Small intestine (tissue), 7 donors: Measurements from ENCODE around the gene EXOC4. TPM values are rescaled to one million over a fixed set of nuclear protein-coding genes. Genes with fewer than 3 reads are reported as not detected.

Experiments used
- DNase-seq, 2 donors: peaks; one replicate each; pipeline versions ENCODE4 v3.0.0 to v3.0.0-alpha.2; 2013
- FAIRE-seq: peaks from 2 replicates; lab custom pipeline; 2012; peaks lifted over from hg19 to GRCh38; lab: Jason Lieb, UNC
- H3K27ac ChIP-seq, 3 donors: one replicate each; pipeline ENCODE4 v1.5.1; 2013; ENCODE audit warnings: low read length in 2 of 3, mild to moderate bottlenecking in 2 of 3, control low read depth in 1 of 3, inconsistent platforms in 1 of 3, low read depth in 1 of 3, moderate library complexity in 1 of 3
- H3K27me3 ChIP-seq, 3 donors: one replicate each; pipeline ENCODE4 v1.6.1; 2013; ENCODE audit warnings: low read length in 3 of 3, inconsistent platforms in 1 of 3; ENCODE audit not compliant: control insufficient read depth in 3 of 3, insufficient read depth in 3 of 3
- H3K36me3 ChIP-seq, 3 donors: one replicate each; pipeline ENCODE4 v1.6.1; 2013; ENCODE audit warnings: low read length in 3 of 3, inconsistent platforms in 1 of 3, low read depth in 1 of 3, mild to moderate bottlenecking in 1 of 3, moderate library complexity in 1 of 3; ENCODE audit not compliant: control insufficient read depth in 3 of 3, insufficient read depth in 2 of 3
- H3K4me1 ChIP-seq, 3 donors: one replicate each; pipeline ENCODE4 v1.6.1; 2013; ENCODE audit warnings: low read length in 2 of 3, inconsistent platforms in 1 of 3, low read depth in 1 of 3, mild to moderate bottlenecking in 1 of 3, moderate library complexity in 1 of 3; ENCODE audit not compliant: control insufficient read depth in 3 of 3, insufficient read depth in 2 of 3
- H3K4me3 ChIP-seq, 3 donors: one replicate each; pipeline ENCODE4 v1.5.1; 2013; ENCODE audit warnings: low read length in 3 of 3, control low read depth in 1 of 3, inconsistent platforms in 1 of 3, low read depth in 1 of 3, mild to moderate bottlenecking in 1 of 3, moderate library complexity in 1 of 3
- H3K9me3 ChIP-seq, 2 donors: one replicate each; pipeline ENCODE4 v1.6.1; 2013; ENCODE audit warnings: low read depth in 1 of 2, low read length in 1 of 2; ENCODE audit not compliant: control insufficient read depth in 2 of 2, insufficient read depth in 1 of 2
- WGBS, 3 donors: extraction: QIAGEN DNeasy Blood & Tissue Kit; methylation state at CpG; one replicate each; pipeline ENCODE4 v1.1.7; 2013; 5-methylcytosine and 5-hydroxymethylcytosine counted together
- polyA plus RNA-seq, 4 donors: library from polyadenylated mRNA; stranded (reverse) in 3 of 4; unstranded in 1 of 4; fragments of 200-250 nt in 3 of 4; fragments of 120-200 nt in 1 of 4; gene quantifications; one replicate each; pipeline versions ENCODE4 v1.2.1 to v1.2.3, GENCODE V29; 2013
- donor health status: healthy with polysubstance abuse.
- donor health status: control.
- donor health status: control.
- donor health status: Bipolar disorder and iron deficiency.
- donor health status: healthy.

EXOC4 gene
- polyA plus RNA-seq, 4 donors, result 10.5 to 46.8 (median 18.8) TPM

DNA sequence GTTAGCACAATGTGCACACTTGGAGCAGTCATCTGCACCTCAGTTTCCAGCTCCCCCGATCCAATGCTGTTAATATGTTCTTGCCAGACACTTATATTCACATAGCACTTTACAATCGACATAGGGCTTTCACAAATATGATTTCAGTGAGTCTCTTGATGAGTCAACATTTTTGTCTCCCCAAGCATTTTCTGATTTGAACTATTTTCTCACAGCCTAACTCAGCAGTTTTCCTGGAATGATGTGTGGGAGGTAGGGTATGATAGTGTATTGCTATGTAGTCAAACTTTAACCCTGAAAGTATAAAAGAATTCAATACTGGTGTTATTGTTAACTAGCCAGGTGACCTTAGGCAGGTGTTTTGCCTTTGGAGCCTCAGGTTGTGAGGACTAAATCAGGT is 791.8 kb downstream of the EXOC4 start:
- H3K27ac ChIP-seq, result no peak overlapping the region
- WGBS, 3 donors, result 84 to 87% (median 85%) methylated on average over 2 of the region's 2 CpGs
- DNase-seq (peak in 1 of 2 donors; percentile 30), FAIRE-seq (no peak)
- H3K27me3 ChIP-seq, result no peaks in the 10 kb centered on the region
- H3K4me1 ChIP-seq, result no peaks in the 10 kb centered on the region
- no peaks in the 10 kb centered on the region for H3K36me3 ChIP-seq
- H3K9me3 ChIP-seq, result peaks cover 0 to 10% of the 10 kb centered on the region in 2 donors
- no peak overlapping the region for H3K4me3 ChIP-seq

GRCh38 chr7:134045716-134046115 is 792.8 kb downstream of the EXOC4 start:
- H3K4me1 ChIP-seq, result no peaks in the 10 kb centered on the region
- FAIRE-seq (no peak), DNase-seq (no peak)
- H3K27ac ChIP-seq, result no peak overlapping the region
- H3K27me3 ChIP-seq, result no peaks in the 10 kb centered on the region
- WGBS, 3 donors, result 77 to 86% (median 82%) methylated on average over 4 of the region's 4 CpGs
- peaks cover 0 to 10% of the 10 kb centered on the region in 2 donors for H3K9me3 ChIP-seq
- no peaks in the 10 kb centered on the region for H3K36me3 ChIP-seq
- H3K4me3 ChIP-seq, result no peak overlapping the region

DNA sequence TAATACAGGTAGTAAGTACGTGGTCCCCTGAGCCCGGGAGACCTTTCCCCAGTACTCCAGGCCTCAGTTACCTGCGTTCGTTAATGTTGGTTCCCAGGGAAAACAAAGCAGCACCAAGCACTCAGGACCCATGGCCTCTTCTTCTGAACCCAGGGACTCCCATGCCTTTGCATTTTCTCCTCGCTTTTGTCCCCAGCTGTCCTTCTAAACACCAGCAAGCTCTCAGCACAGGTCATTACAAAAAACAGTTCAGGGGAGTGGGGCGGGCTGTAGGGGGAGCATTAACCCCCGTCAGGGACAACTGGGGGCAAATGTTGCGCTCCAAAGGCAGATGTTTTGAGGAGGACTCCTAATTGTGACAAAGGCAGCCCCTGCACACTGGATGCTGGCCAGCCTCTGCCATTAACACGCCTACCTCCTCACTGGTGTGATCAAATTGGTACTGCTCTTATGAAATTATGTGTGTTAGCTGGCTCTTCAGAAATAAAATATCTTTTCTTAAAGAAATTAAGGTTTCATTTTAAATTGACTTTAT is 793.8 kb downstream of the EXOC4 start:
- no peak overlapping the region for H3K27ac ChIP-seq
- no peak for DNase-seq
- H3K4me1 ChIP-seq, result no peaks in the 10 kb centered on the region
- WGBS, 3 donors, result 88 to 96% (median 94%) methylated on average over 9 of the region's 9 CpGs
- H3K36me3 ChIP-seq, result no peaks in the 10 kb centered on the region
- no peak overlapping the region for H3K4me3 ChIP-seq
- no peaks in the 10 kb centered on the region for H3K27me3 ChIP-seq
- no peak for FAIRE-seq
- peaks cover 0 to 10% of the 10 kb centered on the region in 2 donors for H3K9me3 ChIP-seq

DNA sequence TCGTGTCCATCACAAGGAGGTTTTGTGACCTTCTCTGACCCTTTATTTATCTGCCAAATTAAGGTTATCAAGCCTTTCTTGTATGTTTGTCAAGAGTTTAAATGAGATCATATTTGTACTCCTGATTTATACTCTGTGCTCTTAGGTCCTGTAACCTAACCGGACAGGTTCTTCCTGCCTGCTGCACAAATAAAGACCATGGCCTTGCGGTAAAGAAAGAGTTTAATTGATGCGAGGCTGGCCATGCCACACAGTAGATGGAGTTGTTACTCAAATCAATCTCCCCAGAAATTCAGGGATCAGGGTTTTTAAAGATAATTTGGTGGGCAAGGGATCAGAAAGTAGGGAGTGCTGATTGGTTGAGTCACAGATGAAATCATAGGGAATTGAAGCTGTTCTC is 794.8 kb downstream of the EXOC4 start:
- Histone ChIP-seq H3K4me3 (no peak overlapping the region), H3K27ac (no peak overlapping the region), H3K4me1 (no peaks in the 10 kb centered on the region), H3K27me3 (no peaks in the 10 kb centered on the region), H3K9me3 (peaks cover 0 to 10% of the 10 kb centered on the region in 2 donors), H3K36me3 (no peaks in the 10 kb centered on the region)
- FAIRE-seq (no peak), DNase-seq (no peak)
- WGBS, 3 donors, result 94 to 95% (median 94%) methylated on average over 4 of the region's 4 CpGs

DNA sequence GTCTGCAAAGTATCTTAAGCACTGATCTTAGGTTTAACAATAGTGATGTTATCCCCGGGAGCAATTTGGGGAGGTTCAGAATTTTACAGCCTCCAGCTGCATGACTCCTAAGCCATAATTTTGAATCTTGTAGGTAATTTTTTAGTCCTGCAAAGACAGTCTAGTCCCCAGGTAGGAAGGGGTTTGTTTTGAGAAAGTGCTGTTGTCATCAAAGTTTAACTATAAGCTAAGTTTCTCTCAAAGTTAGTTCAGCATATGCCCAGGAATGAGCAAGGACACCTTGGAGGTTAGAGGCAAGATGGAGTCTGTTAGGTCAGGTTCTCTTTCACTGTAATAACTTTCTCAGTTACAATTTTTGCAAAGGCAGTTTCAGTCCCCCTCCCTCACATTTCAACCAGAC is 795.3 kb downstream of the EXOC4 start:
- Histone ChIP-seq H3K9me3 (peaks cover 0 to 10% of the 10 kb centered on the region in 2 donors), H3K36me3 (no peaks in the 10 kb centered on the region), H3K4me3 (no peak overlapping the region), H3K4me1 (no peaks in the 10 kb centered on the region), H3K27me3 (no peaks in the 10 kb centered on the region), H3K27ac (no peak overlapping the region)
- FAIRE-seq (no peak), DNase-seq (no peak)
- WGBS, 3 donors, result 83 to 100% (median 92%) methylated on average over 1 of the region's 1 CpG

- no peak for DNase-seq
- Histone ChIP-seq H3K4me1 (no peaks in the 10 kb centered on the region), H3K27ac (no peak overlapping the region), H3K9me3 (peaks cover 0 to 10% of the 10 kb centered on the region in 2 donors), H3K4me3 (no peak overlapping the region), H3K27me3 (no peaks in the 10 kb centered on the region), H3K36me3 (no peaks in the 10 kb centered on the region)
- FAIRE-seq, result no peak
- WGBS, 3 donors, result 82 to 84% (median 84%) methylated on average over 2 of the region's 2 CpGs
Observed at GRCh38 chr7:134051020-134051419, 798.1 kb downstream of the EXOC4 start.

GRCh38 chr7:134056816-134057215 is 803.9 kb downstream of the EXOC4 start:
- FAIRE-seq (no peak), DNase-seq (no peak)
- H3K9me3 ChIP-seq, result no peaks in the 10 kb centered on the region
- no peaks in the 10 kb centered on the region for H3K27me3 ChIP-seq
- 90 to 95% (median 93%) methylated on average over 8 of the region's 8 CpGs for WGBS, 3 donors
- no peak overlapping the region for H3K27ac ChIP-seq
- H3K36me3 ChIP-seq, result no peaks in the 10 kb centered on the region
- H3K4me1 ChIP-seq, result no peaks in the 10 kb centered on the region
- no peak overlapping the region for H3K4me3 ChIP-seq

GRCh38 chr7:134058521-134058920 is 805.6 kb downstream of the EXOC4 start:
- FAIRE-seq (no peak), DNase-seq (no peak)

GRCh38 chr7:134058980-134059379 is 806.1 kb downstream of the EXOC4 start:
- no peaks in the 10 kb centered on the region for H3K9me3 ChIP-seq
- H3K4me1 ChIP-seq, result no peaks in the 10 kb centered on the region
- H3K4me3 ChIP-seq, result no peak overlapping the region
- no peak for FAIRE-seq
- WGBS, 3 donors, result 86 to 96% (median 93%) methylated on average over 4 of the region's 4 CpGs
- no peak overlapping the region for H3K27ac ChIP-seq
- DNase-seq, result no peak
- H3K27me3 ChIP-seq, result no peaks in the 10 kb centered on the region
- H3K36me3 ChIP-seq, result peaks cover 0 to 6% (median 0%) of the 10 kb centered on the region in 3 donors

More at GRCh38 chr7:134058521-134058920, 805.6 kb downstream of the EXOC4 start:
- no peaks in the 10 kb centered on the region for H3K4me1 ChIP-seq
- H3K4me3 ChIP-seq, result no peak overlapping the region
- peaks cover 0 to 4% (median 0%) of the 10 kb centered on the region in 3 donors for H3K36me3 ChIP-seq
- no peak overlapping the region for H3K27ac ChIP-seq
- WGBS, 3 donors, result 85 to 91% (median 87%) methylated on average over 3 of the region's 3 CpGs
- no peaks in the 10 kb centered on the region for H3K27me3 ChIP-seq
- no peaks in the 10 kb centered on the region for H3K9me3 ChIP-seq
